ENCODE measurements around the gene TECPR2.
"Not testable (repeated sequence)": the region's sequence is repeated elsewhere in the genome, so short reads cannot be mapped to it uniquely, and the experiment has no call there.

TECPR2 gene

DNA sequence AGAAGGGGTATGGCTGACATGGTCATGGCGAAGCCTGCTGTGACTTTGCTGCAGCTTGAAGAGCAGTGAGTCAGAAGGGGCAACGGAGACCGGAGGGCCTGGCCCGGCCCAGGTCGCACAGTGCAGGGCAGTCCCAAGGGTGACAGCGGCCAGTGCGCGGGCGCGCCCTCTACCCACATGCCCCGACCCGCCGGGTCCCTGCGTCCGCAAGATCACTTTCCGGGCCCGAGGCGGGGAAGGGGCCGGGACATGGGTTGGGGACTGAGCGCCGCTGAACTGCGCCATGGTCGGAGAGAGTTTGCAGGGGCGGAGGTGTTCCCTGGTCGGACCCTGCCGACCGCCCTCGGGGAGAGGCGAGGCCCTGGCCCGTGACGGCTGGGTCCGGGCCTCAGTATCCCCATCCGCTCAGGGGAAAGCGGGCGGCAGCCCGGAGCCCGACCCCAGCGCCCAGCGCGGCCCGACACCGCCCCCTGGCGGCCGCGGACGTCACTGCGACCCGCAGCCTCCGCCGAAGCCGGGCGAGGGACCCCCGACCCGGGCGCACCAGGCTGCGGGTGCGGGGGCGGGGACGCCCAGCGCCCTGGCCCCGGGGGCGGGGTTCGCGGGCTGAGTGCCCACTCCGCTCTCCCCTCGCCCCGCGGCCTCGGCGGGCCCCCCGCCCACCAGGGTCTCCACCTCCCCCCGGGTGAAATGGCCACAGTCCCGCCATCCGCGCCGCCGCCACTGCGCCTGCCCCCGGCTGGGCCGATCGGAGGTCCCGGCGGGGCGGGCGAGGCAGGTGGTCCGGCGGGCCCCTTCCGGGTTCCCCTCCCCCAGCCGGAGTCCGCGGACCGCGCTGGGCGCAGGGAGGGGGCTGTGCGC, 154.0 kb downstream of the TECPR2 start:
- TF ChIP-seq, protein P1, sequence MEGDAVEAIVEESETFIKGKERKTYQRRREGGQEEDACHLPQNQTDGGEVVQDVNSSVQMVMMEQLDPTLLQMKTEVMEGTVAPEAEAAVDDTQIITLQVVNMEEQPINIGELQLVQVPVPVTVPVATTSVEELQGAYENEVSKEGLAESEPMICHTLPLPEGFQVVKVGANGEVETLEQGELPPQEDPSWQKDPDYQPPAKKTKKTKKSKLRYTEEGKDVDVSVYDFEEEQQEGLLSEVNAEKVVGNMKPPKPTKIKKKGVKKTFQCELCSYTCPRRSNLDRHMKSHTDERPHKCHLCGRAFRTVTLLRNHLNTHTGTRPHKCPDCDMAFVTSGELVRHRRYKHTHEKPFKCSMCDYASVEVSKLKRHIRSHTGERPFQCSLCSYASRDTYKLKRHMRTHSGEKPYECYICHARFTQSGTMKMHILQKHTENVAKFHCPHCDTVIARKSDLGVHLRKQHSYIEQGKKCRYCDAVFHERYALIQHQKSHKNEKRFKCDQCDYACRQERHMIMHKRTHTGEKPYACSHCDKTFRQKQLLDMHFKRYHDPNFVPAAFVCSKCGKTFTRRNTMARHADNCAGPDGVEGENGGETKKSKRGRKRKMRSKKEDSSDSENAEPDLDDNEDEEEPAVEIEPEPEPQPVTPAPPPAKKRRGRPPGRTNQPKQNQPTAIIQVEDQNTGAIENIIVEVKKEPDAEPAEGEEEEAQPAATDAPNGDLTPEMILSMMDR (IDR thresholded peaks at IDR 0.05; ENCODE audit: insufficient read depth, low read depth, low read length, missing control alignments) = peak; percentile 31
- H3K4me3 ChIP-seq (ENCODE audit: low read length) = peak overlapping the region; percentile 50
- peak; percentile 29 for DNase-seq (ENCODE audit: low read depth)

DNA sequence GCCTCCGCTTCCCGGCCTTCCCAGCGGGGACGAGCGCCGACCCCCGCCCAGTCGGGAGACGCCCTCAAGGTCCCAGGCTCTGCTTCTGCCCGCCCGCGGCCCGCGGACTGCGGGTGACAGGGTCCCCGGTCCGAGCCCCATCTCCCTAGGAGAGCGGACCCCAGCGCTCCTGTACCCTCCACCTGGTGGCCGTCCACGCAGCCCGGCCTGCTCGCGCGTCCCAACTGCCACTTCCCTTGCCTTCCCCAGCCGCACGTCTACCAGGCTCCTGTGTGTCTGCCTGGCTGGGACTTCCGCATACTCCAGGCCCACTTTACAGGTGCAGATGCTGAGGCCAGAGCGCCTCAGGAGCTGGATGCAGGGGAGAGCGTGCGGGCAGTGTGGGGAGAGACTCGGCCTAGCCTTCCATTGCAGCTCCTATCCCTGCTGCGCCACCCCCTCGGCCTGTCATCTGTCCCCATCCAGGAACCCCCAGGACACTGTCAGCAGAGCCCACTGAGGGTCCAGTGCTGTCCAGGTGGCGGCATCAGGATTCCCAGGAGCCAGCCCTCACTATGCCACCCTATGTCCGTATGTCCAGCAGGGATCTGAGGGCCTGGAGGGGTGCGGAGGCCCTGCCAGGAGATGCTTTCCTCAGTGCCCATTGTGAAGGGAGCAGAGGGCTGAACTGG, 154.8 kb downstream of the TECPR2 start:
- TF ChIP-seq, protein P1 (IDR thresholded peaks at IDR 0.05; ENCODE audit: insufficient read depth, low read depth, low read length, missing control alignments) = no peak
- DNase-seq (ENCODE audit: low read depth) = no peak
- peak overlapping the region; percentile 41 for H3K4me3 ChIP-seq (ENCODE audit: low read length)

DNA sequence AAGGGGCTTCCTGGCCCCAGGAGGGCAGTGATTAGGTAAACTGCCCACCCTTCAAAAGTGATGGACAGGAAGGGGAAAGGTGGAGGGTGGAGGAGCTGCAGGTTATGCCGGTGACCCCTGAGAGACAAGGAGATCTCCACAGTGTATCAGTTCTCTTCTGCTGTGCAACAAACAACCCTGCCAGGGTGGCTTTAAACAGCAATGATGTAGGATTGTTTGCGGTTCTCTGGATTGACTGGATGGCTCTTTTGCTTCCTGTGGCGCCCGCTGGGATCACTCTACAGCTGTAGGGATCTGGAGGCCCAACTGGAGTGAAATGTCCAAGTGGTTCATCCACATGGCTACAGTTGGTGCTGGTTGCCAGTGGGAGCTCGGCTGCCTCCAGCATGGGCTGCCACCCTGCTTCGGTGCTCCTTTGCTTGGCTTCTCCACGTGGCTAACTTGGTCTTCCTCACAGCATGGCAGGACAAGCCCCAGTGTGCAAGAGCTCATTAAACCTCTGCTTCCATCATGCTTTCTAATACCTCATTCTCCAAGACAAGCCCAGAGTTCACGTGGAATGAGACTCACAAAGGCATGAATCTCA, 155.4 kb downstream of the TECPR2 start:
- no peak for DNase-seq (ENCODE audit: low read depth)
- TF ChIP-seq, protein P1 (IDR thresholded peaks at IDR 0.05; ENCODE audit: insufficient read depth, low read depth, low read length, missing control alignments) = no peak
- H3K4me3 ChIP-seq (ENCODE audit: low read length) = no peak overlapping the region

- not testable (repeated sequence) for DNase-seq (ENCODE audit: low read depth); H3K4me3 ChIP-seq (ENCODE audit: low read length)
Observed at GRCh38 chr14:102519709-102520108, 157.0 kb downstream of the TECPR2 start.

DNA sequence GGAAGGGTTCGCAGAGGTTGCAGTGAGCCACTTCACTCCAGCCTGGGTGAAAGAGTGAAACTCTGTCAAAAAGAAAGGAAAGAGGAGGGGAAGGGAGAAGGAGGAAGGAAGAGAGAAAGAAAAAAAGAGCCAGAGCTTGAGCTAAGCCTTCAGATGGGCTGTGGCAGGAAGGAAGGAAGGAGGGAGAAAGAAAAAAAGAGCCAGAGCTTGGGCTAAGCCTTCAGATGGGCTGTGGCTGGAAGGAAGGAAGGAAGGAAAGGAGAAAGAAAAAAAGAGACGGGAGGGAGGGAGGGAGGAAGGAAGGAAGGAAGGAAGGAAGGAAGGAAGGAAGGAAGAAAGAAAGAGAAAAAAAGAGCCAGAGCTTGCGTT, 160.4 kb downstream of the TECPR2 start:
- no peak overlapping the region for H3K4me3 ChIP-seq (ENCODE audit: low read length)
- no peak for DNase-seq (ENCODE audit: low read depth)
- TF ChIP-seq, protein P1 (IDR thresholded peaks at IDR 0.05; ENCODE audit: insufficient read depth, low read depth, low read length, missing control alignments) = no peak

DNA sequence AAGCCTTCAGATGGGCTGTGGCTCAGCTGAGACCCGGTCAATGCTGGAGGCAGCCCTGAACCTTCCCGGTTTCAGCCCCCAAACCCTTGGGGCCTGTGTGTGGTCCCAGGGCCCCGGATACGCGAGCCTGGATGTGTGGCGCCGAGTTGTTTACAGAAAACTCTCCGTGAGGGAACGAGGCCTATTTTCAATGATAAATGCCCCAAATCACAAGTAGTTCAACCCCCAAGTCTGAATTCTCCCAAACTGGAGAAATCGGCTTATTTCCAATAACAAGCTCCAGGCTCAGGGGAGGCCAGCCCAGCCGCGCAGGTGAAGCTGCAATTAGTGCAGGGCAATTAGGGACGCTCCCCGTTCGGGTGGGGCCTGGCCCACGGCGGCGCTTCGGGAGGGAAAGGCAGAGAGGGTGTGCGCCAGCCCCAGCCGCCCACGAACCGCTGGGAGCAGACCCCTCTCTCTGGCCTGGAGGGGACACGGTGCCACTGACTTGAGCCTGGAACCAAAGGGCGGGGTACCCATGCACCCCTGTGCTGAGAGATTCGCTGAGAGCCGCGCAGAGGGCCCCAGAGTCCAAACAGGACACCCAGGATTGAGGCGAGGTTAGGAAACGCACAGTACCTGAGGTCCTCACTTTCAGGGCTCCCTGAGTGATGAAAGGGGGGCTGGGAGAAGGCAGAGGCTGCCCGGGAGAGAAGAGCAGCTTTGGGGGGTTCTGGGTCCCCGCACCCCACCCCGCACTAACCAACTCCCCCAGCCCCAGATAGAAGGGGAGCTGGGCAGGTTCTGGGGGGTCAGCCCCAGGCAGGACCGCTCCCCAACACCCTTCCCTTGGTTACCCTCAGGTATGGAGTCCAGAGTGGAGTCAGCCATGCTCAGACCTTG, 161.1 kb downstream of the TECPR2 start:
- TF ChIP-seq, protein P1 (IDR thresholded peaks at IDR 0.05; ENCODE audit: insufficient read depth, low read depth, low read length, missing control alignments) = no peak
- no peak for DNase-seq (ENCODE audit: low read depth)
- H3K4me3 ChIP-seq (ENCODE audit: low read length) = peak overlapping the region; percentile 25
